ENCODE data around the gene ZMPSTE24.

ZMPSTE24 gene

GRCh38 chr1:40338745-40339419, 80.8 kb downstream of the ZMPSTE24 start:
- TF ChIP-seq SIN3A (IDR thresholded peaks at IDR 0.05; ENCODE audit: borderline replicate concordance, insufficient read depth, low read length): no peak
- TF ChIP-seq, protein P1, sequence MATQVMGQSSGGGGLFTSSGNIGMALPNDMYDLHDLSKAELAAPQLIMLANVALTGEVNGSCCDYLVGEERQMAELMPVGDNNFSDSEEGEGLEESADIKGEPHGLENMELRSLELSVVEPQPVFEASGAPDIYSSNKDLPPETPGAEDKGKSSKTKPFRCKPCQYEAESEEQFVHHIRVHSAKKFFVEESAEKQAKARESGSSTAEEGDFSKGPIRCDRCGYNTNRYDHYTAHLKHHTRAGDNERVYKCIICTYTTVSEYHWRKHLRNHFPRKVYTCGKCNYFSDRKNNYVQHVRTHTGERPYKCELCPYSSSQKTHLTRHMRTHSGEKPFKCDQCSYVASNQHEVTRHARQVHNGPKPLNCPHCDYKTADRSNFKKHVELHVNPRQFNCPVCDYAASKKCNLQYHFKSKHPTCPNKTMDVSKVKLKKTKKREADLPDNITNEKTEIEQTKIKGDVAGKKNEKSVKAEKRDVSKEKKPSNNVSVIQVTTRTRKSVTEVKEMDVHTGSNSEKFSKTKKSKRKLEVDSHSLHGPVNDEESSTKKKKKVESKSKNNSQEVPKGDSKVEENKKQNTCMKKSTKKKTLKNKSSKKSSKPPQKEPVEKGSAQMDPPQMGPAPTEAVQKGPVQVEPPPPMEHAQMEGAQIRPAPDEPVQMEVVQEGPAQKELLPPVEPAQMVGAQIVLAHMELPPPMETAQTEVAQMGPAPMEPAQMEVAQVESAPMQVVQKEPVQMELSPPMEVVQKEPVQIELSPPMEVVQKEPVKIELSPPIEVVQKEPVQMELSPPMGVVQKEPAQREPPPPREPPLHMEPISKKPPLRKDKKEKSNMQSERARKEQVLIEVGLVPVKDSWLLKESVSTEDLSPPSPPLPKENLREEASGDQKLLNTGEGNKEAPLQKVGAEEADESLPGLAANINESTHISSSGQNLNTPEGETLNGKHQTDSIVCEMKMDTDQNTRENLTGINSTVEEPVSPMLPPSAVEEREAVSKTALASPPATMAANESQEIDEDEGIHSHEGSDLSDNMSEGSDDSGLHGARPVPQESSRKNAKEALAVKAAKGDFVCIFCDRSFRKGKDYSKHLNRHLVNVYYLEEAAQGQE (IDR thresholded peaks at IDR 0.05; ENCODE audit: insufficient read depth in 1 of 2, low read depth in 2 of 2, low read length in 2 of 2): no peak
- no peak for TF ChIP-seq TAF1 (IDR thresholded peaks at IDR 0.05; ENCODE audit: borderline replicate concordance, insufficient read depth, low read length)
- TF ChIP-seq POLR2AphosphoS5 (IDR thresholded peaks at IDR 0.05; ENCODE audit: low read depth, low read length): no peak
- TF ChIP-seq FOXP2 (optimal IDR thresholded peaks at IDR 0.05; ENCODE audit: borderline replicate concordance, extremely low read depth, extremely low read length, insufficient read depth): no peak

DNA sequence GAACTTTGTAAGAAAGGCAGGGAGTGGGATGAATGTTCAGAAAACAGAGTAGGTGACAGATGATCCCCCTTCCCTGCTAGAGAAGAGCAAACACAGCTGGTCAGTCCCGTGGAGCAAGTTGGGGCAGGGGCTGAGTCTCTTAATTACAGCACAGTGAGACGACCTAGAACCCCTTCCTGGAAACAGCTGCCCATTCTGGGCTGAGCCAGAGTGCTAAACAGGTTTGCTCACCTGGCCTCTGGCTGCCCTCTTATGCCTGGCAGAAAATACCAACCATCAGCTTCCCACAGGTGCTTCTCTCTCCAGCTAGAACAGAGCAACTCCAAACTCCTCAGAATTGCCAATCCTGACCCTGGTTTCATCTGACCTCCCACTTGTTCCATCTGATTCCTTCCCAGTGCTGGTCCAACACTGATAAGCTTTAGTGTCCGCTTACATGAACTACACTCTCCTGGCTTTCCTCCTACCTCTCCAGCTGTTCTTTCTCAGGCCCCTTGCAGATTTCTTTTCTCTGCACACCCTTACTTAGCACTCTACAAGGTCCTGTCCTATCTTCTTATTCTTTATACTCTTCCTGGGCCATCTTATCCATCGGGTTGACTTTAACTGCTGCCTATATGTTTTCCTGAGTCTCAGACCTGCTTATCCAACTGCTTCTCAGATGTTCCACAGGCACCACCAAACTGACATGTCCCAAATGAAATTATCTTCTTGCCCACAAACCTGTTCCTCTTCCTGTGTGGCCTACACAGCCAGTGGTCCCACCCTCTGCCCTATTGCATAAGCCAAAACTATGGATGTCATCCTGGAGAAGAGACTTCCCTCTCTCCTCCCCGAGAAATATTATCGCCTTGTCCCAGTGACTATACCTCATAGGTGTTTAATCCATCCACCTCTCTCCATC, 81.6 kb downstream of the ZMPSTE24 start:
- TF ChIP-seq TAF1 (IDR thresholded peaks at IDR 0.05; ENCODE audit: borderline replicate concordance, insufficient read depth, low read length): no peak
- TF ChIP-seq POLR2AphosphoS5 (IDR thresholded peaks at IDR 0.05; ENCODE audit: low read depth, low read length): no peak
- TF ChIP-seq, protein P1 (IDR thresholded peaks at IDR 0.05; ENCODE audit: insufficient read depth in 1 of 2, low read depth in 2 of 2, low read length in 2 of 2): no peak
- TF ChIP-seq FOXP2 (optimal IDR thresholded peaks at IDR 0.05; ENCODE audit: borderline replicate concordance, extremely low read depth, extremely low read length, insufficient read depth): no peak
- no peak for TF ChIP-seq SIN3A (IDR thresholded peaks at IDR 0.05; ENCODE audit: borderline replicate concordance, insufficient read depth, low read length)

- TF ChIP-seq SIN3A (IDR thresholded peaks at IDR 0.05; ENCODE audit: borderline replicate concordance, insufficient read depth, low read length): no peak
- no peak for TF ChIP-seq FOXP2 (optimal IDR thresholded peaks at IDR 0.05; ENCODE audit: borderline replicate concordance, extremely low read depth, extremely low read length, insufficient read depth)
- TF ChIP-seq TAF1 (IDR thresholded peaks at IDR 0.05; ENCODE audit: borderline replicate concordance, insufficient read depth, low read length): no peak
- TF ChIP-seq, protein P1 (IDR thresholded peaks at IDR 0.05; ENCODE audit: insufficient read depth in 1 of 2, low read depth in 2 of 2, low read length in 2 of 2): no peak
- no peak for TF ChIP-seq POLR2AphosphoS5 (IDR thresholded peaks at IDR 0.05; ENCODE audit: low read depth, low read length)
Observed at GRCh38 chr1:40341491-40342380, 83.7 kb downstream of the ZMPSTE24 start.
